ENCODE results near the gene TENT4A.

DNA sequence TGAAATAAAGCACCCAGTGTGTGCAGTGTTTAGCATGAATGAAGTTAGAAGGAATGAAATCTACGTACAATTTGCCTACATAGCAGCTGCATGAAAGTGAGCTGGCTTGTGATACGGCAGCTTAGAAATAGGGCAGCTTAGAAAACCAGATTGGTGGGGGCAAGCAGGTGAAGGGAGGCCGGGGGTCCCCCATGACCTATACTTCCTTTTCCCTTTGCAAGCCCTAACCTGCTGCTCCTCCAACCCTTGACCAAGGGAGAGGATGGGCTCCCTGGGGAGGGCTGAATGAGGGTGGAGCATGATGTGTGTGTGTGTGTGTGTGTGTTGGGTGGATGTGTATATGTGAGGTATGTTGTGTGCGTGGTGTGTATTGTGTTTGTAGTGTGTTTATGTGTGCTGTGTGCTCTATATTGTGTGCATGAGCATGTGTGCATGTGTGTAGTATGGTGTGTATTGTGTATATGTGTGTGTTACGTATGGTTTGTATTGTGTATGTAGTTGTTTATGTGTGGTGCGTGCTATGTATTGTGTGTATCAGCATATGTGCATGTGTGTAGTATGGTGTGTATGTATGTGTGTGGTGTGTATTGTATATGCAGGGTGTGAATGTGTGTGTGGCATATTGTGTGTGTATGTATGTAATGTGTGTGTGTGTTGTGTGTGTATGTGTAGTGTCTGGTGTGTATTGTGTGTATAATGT is 72.1 kb downstream of the TENT4A start:
- TF ChIP-seq, protein P1, sequence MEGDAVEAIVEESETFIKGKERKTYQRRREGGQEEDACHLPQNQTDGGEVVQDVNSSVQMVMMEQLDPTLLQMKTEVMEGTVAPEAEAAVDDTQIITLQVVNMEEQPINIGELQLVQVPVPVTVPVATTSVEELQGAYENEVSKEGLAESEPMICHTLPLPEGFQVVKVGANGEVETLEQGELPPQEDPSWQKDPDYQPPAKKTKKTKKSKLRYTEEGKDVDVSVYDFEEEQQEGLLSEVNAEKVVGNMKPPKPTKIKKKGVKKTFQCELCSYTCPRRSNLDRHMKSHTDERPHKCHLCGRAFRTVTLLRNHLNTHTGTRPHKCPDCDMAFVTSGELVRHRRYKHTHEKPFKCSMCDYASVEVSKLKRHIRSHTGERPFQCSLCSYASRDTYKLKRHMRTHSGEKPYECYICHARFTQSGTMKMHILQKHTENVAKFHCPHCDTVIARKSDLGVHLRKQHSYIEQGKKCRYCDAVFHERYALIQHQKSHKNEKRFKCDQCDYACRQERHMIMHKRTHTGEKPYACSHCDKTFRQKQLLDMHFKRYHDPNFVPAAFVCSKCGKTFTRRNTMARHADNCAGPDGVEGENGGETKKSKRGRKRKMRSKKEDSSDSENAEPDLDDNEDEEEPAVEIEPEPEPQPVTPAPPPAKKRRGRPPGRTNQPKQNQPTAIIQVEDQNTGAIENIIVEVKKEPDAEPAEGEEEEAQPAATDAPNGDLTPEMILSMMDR (IDR thresholded peaks at IDR 0.05) = no peak
- TF ChIP-seq POLR2A (IDR thresholded peaks at IDR 0.05; ENCODE audit: low read depth) (no peak), POLR2AphosphoS5 (IDR thresholded peaks at IDR 0.05) (no peak)
